ENCODE data around the gene STK11. TPM values are rescaled to one million over a fixed set of nuclear protein-coding genes. Genes with fewer than 3 reads are reported as not detected.

The STK11 gene
- total RNA-seq, 4 donors from 2014 or later: 52.2 to 95.7 (median 73.2) TPM

DNA sequence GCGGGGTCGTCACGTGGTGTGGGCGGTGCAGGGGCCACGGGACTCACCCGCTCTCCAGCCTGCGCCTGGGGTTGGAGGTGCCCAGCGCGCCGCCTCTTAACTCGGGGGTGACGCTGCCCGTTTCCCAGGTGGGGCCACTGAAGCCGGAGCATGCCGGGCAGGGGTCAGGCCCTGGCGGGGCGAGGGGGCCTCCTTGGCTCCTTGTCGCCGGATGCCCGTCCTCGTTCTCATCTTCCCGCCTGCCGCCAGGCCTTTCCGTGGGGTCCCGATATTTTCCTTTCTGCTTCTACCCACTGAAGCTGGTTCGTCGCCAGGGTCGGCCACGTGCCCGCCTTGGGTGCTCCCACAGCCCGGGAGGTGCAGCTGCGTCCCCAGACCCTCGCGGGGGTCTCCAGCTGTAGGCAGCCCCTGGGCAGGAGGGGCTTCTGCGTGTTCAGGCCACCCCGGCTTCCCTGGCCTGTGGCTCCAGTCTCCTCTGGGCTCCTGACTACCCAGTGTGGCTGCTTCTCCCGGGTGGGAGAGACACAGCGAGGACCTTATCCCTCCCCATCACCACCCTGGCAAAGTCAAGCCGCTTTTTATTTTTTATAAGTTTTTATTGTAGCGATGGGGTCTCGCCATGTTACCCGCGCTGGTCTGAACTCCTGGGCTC lies 70.5 kb downstream of the STK11 start:
- Histone ChIP-seq H3K9me3 (no peaks in the 10 kb centered on the region), H3K4me3 (peak overlapping the region; percentile 53 to 70 (median 70)), H3K27me3 (no peaks in the 10 kb centered on the region), H3K4me1 (peaks cover 51 to 73% (median 60%) of the 10 kb centered on the region in 4 donors), H3K36me3 (peaks cover 32 to 70% (median 63%) of the 10 kb centered on the region in 4 donors), H3K27ac (replicated peaks in 1 of 4) (peak overlapping the region; percentile 97 to 100 (median 100))
- DNase-seq (ENCODE audit: extremely low spot score): no peak
- intact Hi-C loops (cut with DNase I): no loop called here
- WGBS: 23% methylated on average over 22 of the region's 43 CpGs
- TF ChIP-seq EP300 (IDR thresholded peaks at IDR 0.05) (no peak), POLR2A (IDR thresholded peaks at IDR 0.05; ENCODE audit: low read depth) (no peak), POLR2AphosphoS5 (IDR thresholded peaks at IDR 0.05) (peak; percentile 4 to 63)
- TF ChIP-seq, protein P1, sequence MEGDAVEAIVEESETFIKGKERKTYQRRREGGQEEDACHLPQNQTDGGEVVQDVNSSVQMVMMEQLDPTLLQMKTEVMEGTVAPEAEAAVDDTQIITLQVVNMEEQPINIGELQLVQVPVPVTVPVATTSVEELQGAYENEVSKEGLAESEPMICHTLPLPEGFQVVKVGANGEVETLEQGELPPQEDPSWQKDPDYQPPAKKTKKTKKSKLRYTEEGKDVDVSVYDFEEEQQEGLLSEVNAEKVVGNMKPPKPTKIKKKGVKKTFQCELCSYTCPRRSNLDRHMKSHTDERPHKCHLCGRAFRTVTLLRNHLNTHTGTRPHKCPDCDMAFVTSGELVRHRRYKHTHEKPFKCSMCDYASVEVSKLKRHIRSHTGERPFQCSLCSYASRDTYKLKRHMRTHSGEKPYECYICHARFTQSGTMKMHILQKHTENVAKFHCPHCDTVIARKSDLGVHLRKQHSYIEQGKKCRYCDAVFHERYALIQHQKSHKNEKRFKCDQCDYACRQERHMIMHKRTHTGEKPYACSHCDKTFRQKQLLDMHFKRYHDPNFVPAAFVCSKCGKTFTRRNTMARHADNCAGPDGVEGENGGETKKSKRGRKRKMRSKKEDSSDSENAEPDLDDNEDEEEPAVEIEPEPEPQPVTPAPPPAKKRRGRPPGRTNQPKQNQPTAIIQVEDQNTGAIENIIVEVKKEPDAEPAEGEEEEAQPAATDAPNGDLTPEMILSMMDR (IDR thresholded peaks at IDR 0.05): no peak

DNA sequence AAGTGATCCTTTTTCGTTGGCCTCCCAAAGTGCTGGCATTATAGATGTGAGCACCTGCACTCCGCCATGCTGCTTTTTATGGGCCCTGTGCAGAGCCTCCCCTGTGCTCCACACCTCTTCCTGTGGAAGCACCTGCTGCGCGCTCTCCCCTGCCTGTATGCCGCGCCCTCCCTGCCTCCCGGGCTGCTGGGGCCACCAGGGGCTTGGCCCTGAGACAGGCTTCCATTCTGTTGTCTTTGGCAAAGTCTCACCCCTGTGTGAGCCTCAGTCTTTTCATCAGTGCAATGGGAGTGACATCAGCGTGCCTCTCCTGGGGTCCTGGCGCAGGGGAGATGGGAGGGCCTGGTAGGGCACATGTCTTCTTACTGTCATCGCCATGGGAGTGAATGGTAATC lies 71.0 kb downstream of the STK11 start:
- Histone ChIP-seq H3K4me3 (peak overlapping the region; percentile 53 to 70 (median 70)), H3K27ac (replicated peaks in 1 of 4) (peak overlapping the region; percentile 97 to 100 (median 100))
- WGBS: 86% methylated on average over 10 of the region's 10 CpGs

DNA sequence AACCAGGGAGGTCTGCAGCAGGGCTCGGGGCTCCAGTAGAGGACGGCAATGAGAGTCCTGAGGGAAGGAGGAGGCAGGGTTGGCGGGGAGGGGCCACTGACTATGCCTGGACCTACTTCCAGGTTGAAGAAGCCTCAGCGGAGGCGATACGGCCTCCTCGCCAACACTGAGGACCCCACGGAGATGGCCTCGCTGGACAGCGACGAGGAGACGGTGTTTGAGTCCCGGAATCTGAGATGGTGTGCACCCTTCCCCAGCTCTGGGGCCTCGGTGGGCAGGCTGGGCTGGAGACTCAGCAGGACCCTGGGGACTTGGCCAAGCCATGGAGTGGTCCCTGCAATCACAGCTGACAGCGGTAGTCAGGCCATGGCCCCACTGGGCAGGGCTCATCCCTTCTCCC lies 71.5 kb downstream of the STK11 start:
- H3K36me3 ChIP-seq: peaks cover 22 to 61% (median 54%) of the 10 kb centered on the region in 4 donors
- DNase-seq (ENCODE audit: extremely low spot score): no peak
- no peaks in the 10 kb centered on the region for H3K9me3 ChIP-seq
- intact Hi-C loops (cut with DNase I): no loop called here
- H3K27ac ChIP-seq (replicated peaks in 1 of 4): peak overlapping the region in 3 of 4 donors; percentile 97 to 100 (median 100)
- no peak overlapping the region for H3K4me3 ChIP-seq
- H3K27me3 ChIP-seq: no peaks in the 10 kb centered on the region
- TF ChIP-seq POLR2A (IDR thresholded peaks at IDR 0.05; ENCODE audit: low read depth) (no peak), EP300 (IDR thresholded peaks at IDR 0.05) (no peak), POLR2AphosphoS5 (IDR thresholded peaks at IDR 0.05) (no peak)
- TF ChIP-seq, protein P1 (IDR thresholded peaks at IDR 0.05): no peak
- H3K4me1 ChIP-seq: peaks cover 41 to 63% (median 51%) of the 10 kb centered on the region in 4 donors
- 88% methylated on average over 13 of the region's 15 CpGs for WGBS

More for the DNA sequence above, 71.0 kb downstream of the STK11 start:
- intact Hi-C loops (cut with DNase I): no loop called here
- Histone ChIP-seq H3K4me1 (peaks cover 45 to 68% (median 55%) of the 10 kb centered on the region in 4 donors), H3K27me3 (no peaks in the 10 kb centered on the region), H3K9me3 (no peaks in the 10 kb centered on the region), H3K36me3 (peaks cover 27 to 65% (median 58%) of the 10 kb centered on the region in 4 donors)
- DNase-seq (ENCODE audit: extremely low spot score): no peak
- no peak for TF ChIP-seq EP300 (IDR thresholded peaks at IDR 0.05)
- TF ChIP-seq POLR2A (IDR thresholded peaks at IDR 0.05; ENCODE audit: low read depth): no peak
- TF ChIP-seq POLR2AphosphoS5 (IDR thresholded peaks at IDR 0.05): no peak
- TF ChIP-seq, protein P1 (IDR thresholded peaks at IDR 0.05): no peak

Other genes with a start within 250 kb of the STK11 start
- 10 to 100 TPM in 3 of 4 donors, 1 to 10 TPM in 1; 9.9 to 30.3 (median 28.4) TPM for gene WDR18, start 221.4 kb upstream of the STK11 start, total RNA-seq
- gene GRIN3B, start 205.4 kb upstream of the STK11 start, total RNA-seq: under 1 TPM in 2 of 4 donors, not detected in 2; 0.13 to 0.17 TPM
- 100 to 1,000 TPM; 129 to 187 (median 160) TPM for gene TMEM259, start 184.7 kb upstream of the STK11 start, total RNA-seq
- gene RNU6-2, start 184.3 kb upstream of the STK11 start, total RNA-seq: not detected
- gene CNN2, start 179.2 kb upstream of the STK11 start, total RNA-seq: 10 to 100 TPM; 47.3 to 98.1 (median 81.3) TPM
- gene ABCA7, start 165.7 kb upstream of the STK11 start, total RNA-seq: 1 to 10 TPM; 3.9 to 9.5 (median 6.9) TPM
- 10 to 100 TPM; 17.8 to 28.3 (median 21.2) TPM for gene ARHGAP45, start 138.6 kb upstream of the STK11 start, total RNA-seq
- gene POLR2E, start 110.4 kb upstream of the STK11 start, total RNA-seq: 100 to 1,000 TPM in 3 of 4 donors, 10 to 100 TPM in 1; 96.8 to 198 (median 135) TPM
- gene GPX4, start 101.8 kb upstream of the STK11 start, total RNA-seq: 100 to 1,000 TPM; 338 to 386 (median 375) TPM
- 100 to 1,000 TPM in 1 of 4 donors, 10 to 100 TPM in 3; 16.2 to 141 (median 30.5) TPM for gene SBNO2, start 31.5 kb upstream of the STK11 start, total RNA-seq
- gene CBARP, start 32.2 kb downstream of the STK11 start, total RNA-seq: 1 to 10 TPM in 1 of 4 donors, under 1 TPM in 2, not detected in 1; 0.58 to 1.0 (median 0.99) TPM
- 100 to 1,000 TPM in 2 of 4 donors, 10 to 100 TPM in 2; 77.5 to 140 (median 109) TPM for gene ATP5F1D, start 36.0 kb downstream of the STK11 start, total RNA-seq
- gene MIDN, start 42.8 kb downstream of the STK11 start, total RNA-seq: 10 to 100 TPM; 20.3 to 72.2 (median 31.8) TPM
- 100 to 1,000 TPM; 236 to 601 (median 429) TPM for gene CIRBP, start 63.6 kb downstream of the STK11 start, total RNA-seq
- gene FAM174C, start 69.8 kb downstream of the STK11 start, total RNA-seq: 10 to 100 TPM; 24.9 to 58.9 (median 43.6) TPM
- gene EFNA2, start 80.1 kb downstream of the STK11 start, total RNA-seq: not detected
- 100 to 1,000 TPM in 1 of 4 donors, 10 to 100 TPM in 3; 85.6 to 110 (median 89.4) TPM for gene NDUFS7, start 178.1 kb downstream of the STK11 start, total RNA-seq
- gene GAMT, start 195.8 kb downstream of the STK11 start, total RNA-seq: 10 to 100 TPM in 3 of 4 donors, 1 to 10 TPM in 1; 5.8 to 13.4 (median 11.9) TPM
- 10 to 100 TPM; 44.9 to 79.4 (median 52.9) TPM for gene DAZAP1, start 201.8 kb downstream of the STK11 start, total RNA-seq
- 1,000 to 10,000 TPM; 1,297 to 2,978 (median 2,171) TPM for gene RPS15, start 232.6 kb downstream of the STK11 start, total RNA-seq
- gene APC2, start 244.3 kb downstream of the STK11 start, total RNA-seq: 1 to 10 TPM in 2 of 4 donors, under 1 TPM in 2; 0.42 to 1.8 (median 1.2) TPM